Suprapubic skin (tissue), 4 donors: ENCODE data around the gene C1QTNF7.

ENCODE experiments used
- EP300 ChIP-seq: sonication (generic); formaldehyde crosslinking; IDR thresholded peaks from one replicate; pipeline ENCODE4 v1.6.1; 2017; ENCODE audit warnings: antibody characterized with exemption
- POLR2A ChIP-seq, 2 donors: fragments of 450-650 bp; IDR thresholded peaks; one replicate each; pipeline ENCODE4 v1.6.1; 2017; ENCODE audit warnings: antibody characterized with exemption in 2 of 2, mild to moderate bottlenecking in 2 of 2, moderate library complexity in 2 of 2
- POLR2AphosphoS5 ChIP-seq, 3 donors: sonication (generic); formaldehyde crosslinking; IDR thresholded peaks; one replicate each; pipeline ENCODE4 v1.6.1; 2017; ENCODE audit warnings: antibody characterized with exemption in 3 of 3
- TF ChIP-seq, protein P1 (sequence below), 2 donors: fragments of 200-600 bp in 1 of 2; fragments of 450-650 bp in 1 of 2; sonication (generic) in 1 of 2; IDR thresholded peaks; one replicate each; pipeline ENCODE4 v1.5.1; 2016 to 2019; ENCODE audit warnings: antibody characterized with exemption in 2 of 2, mild to moderate bottlenecking in 1 of 2, moderate library complexity in 1 of 2

DNA sequence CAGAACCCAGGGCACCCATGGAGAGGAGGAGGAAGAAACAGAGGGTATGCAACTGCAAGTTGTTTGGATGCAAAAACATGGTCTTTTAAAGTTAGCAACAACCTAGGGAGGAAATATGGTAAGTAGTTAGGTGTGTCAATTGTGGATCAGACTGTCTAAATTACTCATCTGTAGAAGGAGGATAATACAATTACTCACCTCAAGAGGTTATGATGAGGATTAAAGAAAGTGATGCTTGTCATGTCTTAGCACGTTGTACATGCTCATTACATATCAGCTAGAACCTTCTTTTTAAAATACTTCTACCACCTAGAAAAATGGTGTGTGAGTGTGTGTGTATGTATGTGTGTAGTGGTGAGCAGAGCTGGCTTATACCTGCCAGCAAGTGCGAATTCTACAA is 2.3 kb upstream of the C1QTNF7 start:
- TF ChIP-seq, protein P1, sequence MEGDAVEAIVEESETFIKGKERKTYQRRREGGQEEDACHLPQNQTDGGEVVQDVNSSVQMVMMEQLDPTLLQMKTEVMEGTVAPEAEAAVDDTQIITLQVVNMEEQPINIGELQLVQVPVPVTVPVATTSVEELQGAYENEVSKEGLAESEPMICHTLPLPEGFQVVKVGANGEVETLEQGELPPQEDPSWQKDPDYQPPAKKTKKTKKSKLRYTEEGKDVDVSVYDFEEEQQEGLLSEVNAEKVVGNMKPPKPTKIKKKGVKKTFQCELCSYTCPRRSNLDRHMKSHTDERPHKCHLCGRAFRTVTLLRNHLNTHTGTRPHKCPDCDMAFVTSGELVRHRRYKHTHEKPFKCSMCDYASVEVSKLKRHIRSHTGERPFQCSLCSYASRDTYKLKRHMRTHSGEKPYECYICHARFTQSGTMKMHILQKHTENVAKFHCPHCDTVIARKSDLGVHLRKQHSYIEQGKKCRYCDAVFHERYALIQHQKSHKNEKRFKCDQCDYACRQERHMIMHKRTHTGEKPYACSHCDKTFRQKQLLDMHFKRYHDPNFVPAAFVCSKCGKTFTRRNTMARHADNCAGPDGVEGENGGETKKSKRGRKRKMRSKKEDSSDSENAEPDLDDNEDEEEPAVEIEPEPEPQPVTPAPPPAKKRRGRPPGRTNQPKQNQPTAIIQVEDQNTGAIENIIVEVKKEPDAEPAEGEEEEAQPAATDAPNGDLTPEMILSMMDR (IDR thresholded peaks at IDR 0.05) = no peak
- TF ChIP-seq POLR2A (IDR thresholded peaks at IDR 0.05) = no peak
- TF ChIP-seq POLR2AphosphoS5 (IDR thresholded peaks at IDR 0.05) = no peak
- no peak for TF ChIP-seq EP300
